Measurements from ENCODE around the gene SCAPER. TPM values are rescaled to one million over a fixed set of nuclear protein-coding genes. Genes with fewer than 3 reads are reported as not detected.

The SCAPER gene
- total and polyA plus RNA-seq, 2 of the 4 experiments (the other 2 are of a cell fraction): 2.9 to 9.7 TPM

- Histone ChIP-seq H3K27me3 (ENCODE audit: control insufficient read depth, insufficient read depth, low read length) (no peaks in the 10 kb centered on the region), H4K8ac (ENCODE audit: low read depth in 2 of 2, low read length in 2 of 2) (no peak overlapping the region), H4K5ac (ENCODE audit: low read depth, low read length) (no peak overlapping the region), H3K9ac (ENCODE audit: low read depth, low read length) (no peak overlapping the region), H2AK5ac (ENCODE audit: low read depth, low read length) (no peak overlapping the region), H3K56ac (ENCODE audit: extremely low read depth, insufficient read depth, low read length) (no peak overlapping the region), H4K20me1 (ENCODE audit: insufficient read depth, low read length) (no peaks in the 10 kb centered on the region), H2BK5ac (ENCODE audit: low read depth, low read length, poor library complexity, severe bottlenecking) (no peak overlapping the region), H3K27ac (ENCODE audit: insufficient read depth, low read length) (no peak overlapping the region), H2BK20ac (ENCODE audit: low read depth, low read length) (no peak overlapping the region), H3K18ac (ENCODE audit: low read depth, low read length) (no peak overlapping the region), H2AK9ac (replicated peaks; ENCODE audit: low read depth, low read length, poor library complexity) (no peak overlapping the region), H2BK15ac (ENCODE audit: low read depth, low read length) (no peak overlapping the region), H3K14ac (replicated peaks; ENCODE audit: low read depth, low read length) (no peak overlapping the region), H3K4ac (ENCODE audit: low read depth, low read length) (no peak overlapping the region), H3K36me3 (ENCODE audit: control insufficient read depth, insufficient read depth, low read length) (no peaks in the 10 kb centered on the region), H3K4me1 (ENCODE audit: control insufficient read depth, insufficient read depth, low read length) (peaks cover 5% of the 10 kb centered on the region), H3K9me3 (ENCODE audit: control insufficient read depth, insufficient read depth, low read length) (no peaks in the 10 kb centered on the region), H2BK120ac (ENCODE audit: low read depth, low read length) (no peak overlapping the region), H2AFZ (replicated peaks; ENCODE audit: low read length, poor library complexity) (no peak overlapping the region), H3K79me1 (ENCODE audit: low read depth in 1 of 2, low read length in 2 of 2) (peaks cover 0 to 7% of the 10 kb centered on the region in 2 experiments; a peak in 1 of 4 replicates), H3K4me2 (ENCODE audit: low read depth, low read length) (no peak overlapping the region), H3K9me1 (ENCODE audit: insufficient read depth, low read length) (peaks cover 3% of the 10 kb centered on the region; the same call in 1 of the 2 replicates), H4K91ac (ENCODE audit: insufficient read depth, low read depth, low read length) (no peak overlapping the region), H3K23ac (ENCODE audit: low read depth, low read length) (no peak overlapping the region), H3K4me3 (ENCODE audit: insufficient read depth, low read depth, low read length) (no peak overlapping the region)
- dilution Hi-C loops (cut with HindIII; ENCODE audit: low sequenced_read_pairs, unreplicated experiment): no loop called here
- intact Hi-C loops (cut with micrococcal nuclease): no loop called here
- BruUV-seq (replicated peaks): no TSS peak
- ATAC-seq (ENCODE audit: low read depth) (no peak), DNase-seq (no peak)
- in situ Hi-C loops (cut with MboI; ENCODE audit: low sequenced_read_pairs): loop anchor here (5.0 kb wide), 1 partner anchor 135 kb away; no protein-coding TSS in a partner anchor
- CTCF ChIA-PET: no interaction called here
- POLR2A ChIA-PET (ENCODE audit: unreplicated experiment): no interaction called here
- WGBS, 2 experiments (ENCODE audit: extremely low coverage in 2 of 2, insufficient read length in 1 of 2): no CpG with 5 or more reads among the region's 1 CpG
- TF ChIP-seq FOS (IDR thresholded peaks at IDR 0.05; ENCODE audit: low read depth, low read length): no peak
- no peak for TF ChIP-seq RFX5 (IDR thresholded peaks at IDR 0.05; ENCODE audit: low read depth, low read length)
- TF ChIP-seq MXI1 (IDR thresholded peaks at IDR 0.05; ENCODE audit: borderline replicate concordance, low read depth, low read length): no peak
- no peak for TF ChIP-seq ELK1 (IDR thresholded peaks at IDR 0.05; ENCODE audit: borderline replicate concordance, low read depth, low read length)
- TF ChIP-seq CHD1 (IDR thresholded peaks at IDR 0.05; ENCODE audit: low read depth, low read length): no peak
- no peak for TF ChIP-seq SMC3 (IDR thresholded peaks at IDR 0.05; ENCODE audit: low read depth, low read length)
- TF ChIP-seq MAZ (IDR thresholded peaks at IDR 0.05; ENCODE audit: borderline replicate concordance, low read depth, low read length): no peak
- no peak for TF ChIP-seq RAD21 (IDR thresholded peaks at IDR 0.05; ENCODE audit: low read length)
- TF ChIP-seq NFE2L2 (IDR thresholded peaks at IDR 0.05; ENCODE audit: low read depth, low read length): no peak
- no peak for TF ChIP-seq MAFK (IDR thresholded peaks at IDR 0.05; ENCODE audit: low read depth, low read length)
- no peak for TF ChIP-seq USF2 (IDR thresholded peaks at IDR 0.05; ENCODE audit: low read depth, low read length)
- TF ChIP-seq BHLHE40 (IDR thresholded peaks at IDR 0.05; ENCODE audit: low read depth, low read length): no peak
- TF ChIP-seq, protein P1, sequence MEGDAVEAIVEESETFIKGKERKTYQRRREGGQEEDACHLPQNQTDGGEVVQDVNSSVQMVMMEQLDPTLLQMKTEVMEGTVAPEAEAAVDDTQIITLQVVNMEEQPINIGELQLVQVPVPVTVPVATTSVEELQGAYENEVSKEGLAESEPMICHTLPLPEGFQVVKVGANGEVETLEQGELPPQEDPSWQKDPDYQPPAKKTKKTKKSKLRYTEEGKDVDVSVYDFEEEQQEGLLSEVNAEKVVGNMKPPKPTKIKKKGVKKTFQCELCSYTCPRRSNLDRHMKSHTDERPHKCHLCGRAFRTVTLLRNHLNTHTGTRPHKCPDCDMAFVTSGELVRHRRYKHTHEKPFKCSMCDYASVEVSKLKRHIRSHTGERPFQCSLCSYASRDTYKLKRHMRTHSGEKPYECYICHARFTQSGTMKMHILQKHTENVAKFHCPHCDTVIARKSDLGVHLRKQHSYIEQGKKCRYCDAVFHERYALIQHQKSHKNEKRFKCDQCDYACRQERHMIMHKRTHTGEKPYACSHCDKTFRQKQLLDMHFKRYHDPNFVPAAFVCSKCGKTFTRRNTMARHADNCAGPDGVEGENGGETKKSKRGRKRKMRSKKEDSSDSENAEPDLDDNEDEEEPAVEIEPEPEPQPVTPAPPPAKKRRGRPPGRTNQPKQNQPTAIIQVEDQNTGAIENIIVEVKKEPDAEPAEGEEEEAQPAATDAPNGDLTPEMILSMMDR (conservative IDR thresholded peaks at IDR 0.05; ENCODE audit: low read depth, low read length): no peak
These were observed 572.3 kb downstream of the SCAPER start for GRCh38 chr15:76332796-76333195.
